WTC11 (cell line): ENCODE results near the gene RGS11.

Source experiments
- CBFB ChIP-seq: sonication (generic); formaldehyde crosslinking; IDR thresholded peaks from 2 replicates; pipeline ENCODE4 v1.8.1; 2022; ENCODE audit warnings: mild to moderate bottlenecking, low read depth, missing genetic modification reagents
- FOXP1 ChIP-seq: sonication (generic); formaldehyde crosslinking; IDR thresholded peaks from 2 replicates; pipeline ENCODE4 v1.8.0; 2022; ENCODE audit warnings: missing genetic modification reagents, mild to moderate bottlenecking, moderate library complexity, borderline replicate concordance
- MYBL2 ChIP-seq: sonication (generic); formaldehyde crosslinking; IDR thresholded peaks from 2 replicates; pipeline ENCODE4 v1.8.1; 2023; ENCODE audit warnings: mild to moderate bottlenecking, moderate library complexity, missing genetic modification reagents
- NR3C1 ChIP-seq: sonication (generic); formaldehyde crosslinking; conservative IDR thresholded peaks from 2 replicates; pipeline ENCODE4 v1.8.1; 2023; ENCODE audit warnings: low read depth, mild to moderate bottlenecking, missing genetic modification reagents
- RELA ChIP-seq: sonication (generic); formaldehyde crosslinking; IDR thresholded peaks from 2 replicates; pipeline ENCODE4 v1.8.1; 2022; ENCODE audit warnings: missing genetic modification reagents, mild to moderate bottlenecking, borderline replicate concordance
- SMAD3 ChIP-seq: sonication (generic); formaldehyde crosslinking; IDR thresholded peaks from 2 replicates; pipeline ENCODE4 v1.8.0; 2022; ENCODE audit warnings: missing genetic modification reagents, mild to moderate bottlenecking, borderline replicate concordance
- TF ChIP-seq, protein P1 (sequence below): fragments of 200-600 bp; IDR thresholded peaks from 2 replicates; pipeline ENCODE4 v1.8.0; 2022; ENCODE audit warnings: antibody characterized with exemption
- TF ChIP-seq, protein P2 (sequence below): sonication (generic); formaldehyde crosslinking; conservative IDR thresholded peaks from 2 replicates; pipeline ENCODE4 v1.8.1; 2023; ENCODE audit warnings: mild to moderate bottlenecking, low read depth, missing genetic modification reagents, moderate library complexity
- TF ChIP-seq, protein P3 (sequence below): sonication (generic); formaldehyde crosslinking; conservative IDR thresholded peaks from 2 replicates; pipeline ENCODE4 v1.8.1; 2022; ENCODE audit warnings: mild to moderate bottlenecking, missing genetic modification reagents

DNA sequence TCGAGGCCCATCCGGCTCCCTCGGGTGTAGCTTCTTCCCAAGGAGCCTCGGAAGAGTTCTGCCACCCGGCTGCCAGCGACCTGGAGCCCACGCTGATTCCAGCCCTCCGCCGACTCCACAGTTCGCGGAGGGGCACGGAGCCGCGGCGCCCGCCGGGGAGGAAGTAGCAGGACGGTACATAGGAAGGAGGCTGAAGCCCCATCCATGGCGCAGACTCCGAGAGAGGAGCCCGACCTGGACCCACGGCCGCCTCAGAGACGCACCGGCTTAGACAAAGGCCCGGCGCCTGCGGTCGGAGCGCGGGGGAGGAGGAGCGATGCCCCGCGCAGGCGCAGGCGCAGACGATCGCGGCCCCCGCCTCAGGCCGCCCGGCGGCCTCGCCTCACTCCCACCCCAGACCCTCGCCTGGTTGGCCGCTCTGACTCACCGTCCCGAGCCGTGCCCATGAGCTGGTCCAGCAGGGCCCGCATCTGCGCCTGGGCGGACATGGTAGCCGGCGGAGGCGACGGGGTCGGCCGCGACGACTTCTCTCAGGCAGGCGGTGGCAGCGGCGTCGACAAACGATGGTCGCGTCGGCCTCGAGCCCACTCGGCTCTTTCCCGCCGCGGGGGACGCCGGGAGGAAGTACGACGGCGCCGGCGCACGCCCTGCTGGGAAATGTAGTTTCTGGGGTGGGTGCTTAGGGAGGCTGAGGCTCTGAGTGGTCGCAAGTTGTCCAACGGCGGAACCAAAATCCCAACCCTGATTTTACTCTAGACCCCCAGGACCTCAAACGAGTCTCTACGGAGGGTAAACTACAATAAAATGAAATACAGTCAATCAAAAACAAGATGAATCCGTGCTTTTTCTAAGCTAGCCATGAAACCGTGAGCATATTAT, 46.7 kb downstream of the RGS11 start, which contains the start of gene LUC7L:
- no peak; the same call in 1 of the 2 replicates for TF ChIP-seq NR3C1 (CRISPR knock-in tag)
- TF ChIP-seq, protein P1, sequence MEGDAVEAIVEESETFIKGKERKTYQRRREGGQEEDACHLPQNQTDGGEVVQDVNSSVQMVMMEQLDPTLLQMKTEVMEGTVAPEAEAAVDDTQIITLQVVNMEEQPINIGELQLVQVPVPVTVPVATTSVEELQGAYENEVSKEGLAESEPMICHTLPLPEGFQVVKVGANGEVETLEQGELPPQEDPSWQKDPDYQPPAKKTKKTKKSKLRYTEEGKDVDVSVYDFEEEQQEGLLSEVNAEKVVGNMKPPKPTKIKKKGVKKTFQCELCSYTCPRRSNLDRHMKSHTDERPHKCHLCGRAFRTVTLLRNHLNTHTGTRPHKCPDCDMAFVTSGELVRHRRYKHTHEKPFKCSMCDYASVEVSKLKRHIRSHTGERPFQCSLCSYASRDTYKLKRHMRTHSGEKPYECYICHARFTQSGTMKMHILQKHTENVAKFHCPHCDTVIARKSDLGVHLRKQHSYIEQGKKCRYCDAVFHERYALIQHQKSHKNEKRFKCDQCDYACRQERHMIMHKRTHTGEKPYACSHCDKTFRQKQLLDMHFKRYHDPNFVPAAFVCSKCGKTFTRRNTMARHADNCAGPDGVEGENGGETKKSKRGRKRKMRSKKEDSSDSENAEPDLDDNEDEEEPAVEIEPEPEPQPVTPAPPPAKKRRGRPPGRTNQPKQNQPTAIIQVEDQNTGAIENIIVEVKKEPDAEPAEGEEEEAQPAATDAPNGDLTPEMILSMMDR: no peak
- peak; percentile 86 for TF ChIP-seq SMAD3
- peak; percentile 77; the same call in 1 of the 2 replicates for TF ChIP-seq RELA (CRISPR knock-in tag)
- TF ChIP-seq CBFB: no peak
- peak; percentile 96 for TF ChIP-seq FOXP1 (CRISPR knock-in tag)
- TF ChIP-seq, protein P2, sequence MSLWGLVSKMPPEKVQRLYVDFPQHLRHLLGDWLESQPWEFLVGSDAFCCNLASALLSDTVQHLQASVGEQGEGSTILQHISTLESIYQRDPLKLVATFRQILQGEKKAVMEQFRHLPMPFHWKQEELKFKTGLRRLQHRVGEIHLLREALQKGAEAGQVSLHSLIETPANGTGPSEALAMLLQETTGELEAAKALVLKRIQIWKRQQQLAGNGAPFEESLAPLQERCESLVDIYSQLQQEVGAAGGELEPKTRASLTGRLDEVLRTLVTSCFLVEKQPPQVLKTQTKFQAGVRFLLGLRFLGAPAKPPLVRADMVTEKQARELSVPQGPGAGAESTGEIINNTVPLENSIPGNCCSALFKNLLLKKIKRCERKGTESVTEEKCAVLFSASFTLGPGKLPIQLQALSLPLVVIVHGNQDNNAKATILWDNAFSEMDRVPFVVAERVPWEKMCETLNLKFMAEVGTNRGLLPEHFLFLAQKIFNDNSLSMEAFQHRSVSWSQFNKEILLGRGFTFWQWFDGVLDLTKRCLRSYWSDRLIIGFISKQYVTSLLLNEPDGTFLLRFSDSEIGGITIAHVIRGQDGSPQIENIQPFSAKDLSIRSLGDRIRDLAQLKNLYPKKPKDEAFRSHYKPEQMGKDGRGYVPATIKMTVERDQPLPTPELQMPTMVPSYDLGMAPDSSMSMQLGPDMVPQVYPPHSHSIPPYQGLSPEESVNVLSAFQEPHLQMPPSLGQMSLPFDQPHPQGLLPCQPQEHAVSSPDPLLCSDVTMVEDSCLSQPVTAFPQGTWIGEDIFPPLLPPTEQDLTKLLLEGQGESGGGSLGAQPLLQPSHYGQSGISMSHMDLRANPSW (CRISPR knock-in tag): no peak
- peak; percentile 94 for TF ChIP-seq MYBL2 (CRISPR knock-in tag)
- TF ChIP-seq, protein P3, sequence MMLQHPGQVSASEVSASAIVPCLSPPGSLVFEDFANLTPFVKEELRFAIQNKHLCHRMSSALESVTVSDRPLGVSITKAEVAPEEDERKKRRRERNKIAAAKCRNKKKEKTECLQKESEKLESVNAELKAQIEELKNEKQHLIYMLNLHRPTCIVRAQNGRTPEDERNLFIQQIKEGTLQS (CRISPR knock-in tag): no peak
